ENCODE measurements around the gene SUB1. TPM values are rescaled to one million over a fixed set of nuclear protein-coding genes. Genes with fewer than 3 reads are reported as not detected.
"Not testable (repeated sequence)": the region's sequence is repeated elsewhere in the genome, so short reads cannot be mapped to it uniquely, and the experiment has no call there.

SUB1 gene
- total RNA-seq, 1 donor from 2014 or later, result 235 TPM

- H3K27me3 Mint-ChIP-seq (ENCODE audit: low read depth, unreplicated experiment), result peaks cover 2% of the 10 kb centered on the region
- no peak for DNase-seq (ENCODE audit: low read depth)
- H3K79me2 ChIP-seq (ENCODE audit: insufficient read depth, low read length), result no peaks in the 10 kb centered on the region
- H3K4me3 Mint-ChIP-seq (ENCODE audit: unreplicated experiment), result no peak overlapping the region
- no peak overlapping the region for H2AFZ ChIP-seq (ENCODE audit: low read depth, low read length)
- no peaks in the 10 kb centered on the region for H3K4me1 Mint-ChIP-seq (ENCODE audit: low read depth, unreplicated experiment)
- no peaks in the 10 kb centered on the region for H3K9me3 ChIP-seq (ENCODE audit: insufficient read depth, low read depth, low read length)
- no peak overlapping the region for H3K27ac Mint-ChIP-seq (ENCODE audit: unreplicated experiment)
- no peak overlapping the region for H3K9ac ChIP-seq (ENCODE audit: low read length)
- H3K4me3 ChIP-seq (ENCODE audit: insufficient read depth, low read depth, low read length), result no peak overlapping the region
- FAIRE-seq, result no peak
- no peaks in the 10 kb centered on the region for H3K36me3 ChIP-seq (ENCODE audit: insufficient read depth, low read length)
- H3K27me3 ChIP-seq (ENCODE audit: insufficient read depth, low read length), result no peaks in the 10 kb centered on the region
- no peaks in the 10 kb centered on the region for H4K20me1 ChIP-seq (ENCODE audit: insufficient read depth, low read length)
- no peak overlapping the region for H3K27ac ChIP-seq (ENCODE audit: low read depth, low read length)
- H3K4me2 ChIP-seq (ENCODE audit: low read length), result no peak overlapping the region
- TF ChIP-seq, protein P1, sequence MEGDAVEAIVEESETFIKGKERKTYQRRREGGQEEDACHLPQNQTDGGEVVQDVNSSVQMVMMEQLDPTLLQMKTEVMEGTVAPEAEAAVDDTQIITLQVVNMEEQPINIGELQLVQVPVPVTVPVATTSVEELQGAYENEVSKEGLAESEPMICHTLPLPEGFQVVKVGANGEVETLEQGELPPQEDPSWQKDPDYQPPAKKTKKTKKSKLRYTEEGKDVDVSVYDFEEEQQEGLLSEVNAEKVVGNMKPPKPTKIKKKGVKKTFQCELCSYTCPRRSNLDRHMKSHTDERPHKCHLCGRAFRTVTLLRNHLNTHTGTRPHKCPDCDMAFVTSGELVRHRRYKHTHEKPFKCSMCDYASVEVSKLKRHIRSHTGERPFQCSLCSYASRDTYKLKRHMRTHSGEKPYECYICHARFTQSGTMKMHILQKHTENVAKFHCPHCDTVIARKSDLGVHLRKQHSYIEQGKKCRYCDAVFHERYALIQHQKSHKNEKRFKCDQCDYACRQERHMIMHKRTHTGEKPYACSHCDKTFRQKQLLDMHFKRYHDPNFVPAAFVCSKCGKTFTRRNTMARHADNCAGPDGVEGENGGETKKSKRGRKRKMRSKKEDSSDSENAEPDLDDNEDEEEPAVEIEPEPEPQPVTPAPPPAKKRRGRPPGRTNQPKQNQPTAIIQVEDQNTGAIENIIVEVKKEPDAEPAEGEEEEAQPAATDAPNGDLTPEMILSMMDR (IDR thresholded peaks at IDR 0.05; ENCODE audit: insufficient read depth, low read depth, low read length), result no peak
- TF ChIP-seq EZH2 (IDR thresholded peaks at IDR 0.05; ENCODE audit: insufficient read depth, low read length), result no peak
- no peaks in the 10 kb centered on the region for H3K4me1 ChIP-seq (ENCODE audit: insufficient read depth, low read length)
- H3K9me3 Mint-ChIP-seq (ENCODE audit: unreplicated experiment), result no peaks in the 10 kb centered on the region
- H3K36me3 Mint-ChIP-seq (ENCODE audit: low read depth, unreplicated experiment), result peaks cover 2% of the 10 kb centered on the region
Measured at GRCh38 chr5:32552936-32553335, 32.4 kb upstream of the SUB1 start.

DNA sequence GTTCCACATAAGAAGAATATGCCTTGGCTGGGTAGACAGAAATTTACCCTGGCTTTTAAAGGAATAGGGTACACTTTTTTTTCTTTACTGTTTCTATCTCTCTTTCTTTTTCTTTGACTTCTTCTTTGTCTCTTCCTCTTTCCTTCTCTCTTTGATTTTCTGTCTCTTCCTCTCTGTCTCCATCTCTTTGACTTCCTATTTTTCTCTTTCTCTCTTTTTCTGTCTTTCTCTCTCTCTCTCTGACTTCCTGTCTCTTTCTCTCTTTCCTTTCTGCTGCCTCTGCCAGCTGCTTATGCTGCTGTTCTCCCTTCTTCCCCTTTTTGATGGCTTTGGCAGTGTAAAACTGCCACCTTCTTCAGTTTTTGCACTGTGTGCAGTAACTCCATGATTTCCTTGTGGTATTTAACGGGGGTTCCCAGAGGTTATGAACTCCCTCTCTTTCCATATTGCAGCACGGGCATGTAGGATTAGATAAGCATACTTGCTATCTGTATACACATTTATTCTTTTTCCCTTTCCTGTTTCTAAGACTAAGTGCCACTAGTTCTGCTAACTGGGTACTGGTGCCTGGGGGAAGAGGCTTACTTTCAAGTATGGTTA is 31.1 kb upstream of the SUB1 start:
- not testable (repeated sequence) for H3K4me3 ChIP-seq (ENCODE audit: insufficient read depth, low read depth, low read length); H3K79me2 ChIP-seq (ENCODE audit: insufficient read depth, low read length); H3K9me3 Mint-ChIP-seq (ENCODE audit: unreplicated experiment); H3K4me1 Mint-ChIP-seq (ENCODE audit: low read depth, unreplicated experiment); H3K27me3 Mint-ChIP-seq (ENCODE audit: low read depth, unreplicated experiment); H3K36me3 Mint-ChIP-seq (ENCODE audit: low read depth, unreplicated experiment); H3K4me1 ChIP-seq (ENCODE audit: insufficient read depth, low read length); FAIRE-seq; H3K36me3 ChIP-seq (ENCODE audit: insufficient read depth, low read length); H3K9ac ChIP-seq (ENCODE audit: low read length); H3K27ac ChIP-seq (ENCODE audit: low read depth, low read length); DNase-seq (ENCODE audit: low read depth); H3K27me3 ChIP-seq (ENCODE audit: insufficient read depth, low read length); H4K20me1 ChIP-seq (ENCODE audit: insufficient read depth, low read length); H3K4me3 Mint-ChIP-seq (ENCODE audit: unreplicated experiment); H3K27ac Mint-ChIP-seq (ENCODE audit: unreplicated experiment); H2AFZ ChIP-seq (ENCODE audit: low read depth, low read length); H3K9me3 ChIP-seq (ENCODE audit: insufficient read depth, low read depth, low read length); H3K4me2 ChIP-seq (ENCODE audit: low read length)

GRCh38 chr5:32556543-32556942 is 28.8 kb upstream of the SUB1 start:
- not testable (repeated sequence) for H2AFZ ChIP-seq (ENCODE audit: low read depth, low read length); H3K9me3 Mint-ChIP-seq (ENCODE audit: unreplicated experiment); H3K4me1 Mint-ChIP-seq (ENCODE audit: low read depth, unreplicated experiment); H3K9ac ChIP-seq (ENCODE audit: low read length); H3K36me3 ChIP-seq (ENCODE audit: insufficient read depth, low read length); H3K27me3 Mint-ChIP-seq (ENCODE audit: low read depth, unreplicated experiment); DNase-seq (ENCODE audit: low read depth); H3K9me3 ChIP-seq (ENCODE audit: insufficient read depth, low read depth, low read length); H3K36me3 Mint-ChIP-seq (ENCODE audit: low read depth, unreplicated experiment); H3K4me3 ChIP-seq (ENCODE audit: insufficient read depth, low read depth, low read length); H3K4me2 ChIP-seq (ENCODE audit: low read length); FAIRE-seq; H3K27ac ChIP-seq (ENCODE audit: low read depth, low read length); H3K27ac Mint-ChIP-seq (ENCODE audit: unreplicated experiment); H4K20me1 ChIP-seq (ENCODE audit: insufficient read depth, low read length); H3K4me1 ChIP-seq (ENCODE audit: insufficient read depth, low read length); H3K79me2 ChIP-seq (ENCODE audit: insufficient read depth, low read length); H3K27me3 ChIP-seq (ENCODE audit: insufficient read depth, low read length); H3K4me3 Mint-ChIP-seq (ENCODE audit: unreplicated experiment)
